HG03025 (cell line): ENCODE measurements around the gene SETBP1.

Experiments
- ATAC-seq: cut with Tn5 transposase; IDR thresholded peaks from one replicate; pipeline ENCODE4 v1.9.1; 2021; ENCODE audit warnings: mild to moderate bottlenecking, moderate library complexity; ENCODE audit not compliant: unreplicated experiment, low FRiP score

SETBP1 gene

GRCh38 chr18:44680273-44681075, at the start of gene SETBP1:
SETBP1 (plus strand) TSS chr18:44680888; CDS start chr18:44701347, 20,459 bp downstream.
- ATAC-seq = no peak

DNA sequence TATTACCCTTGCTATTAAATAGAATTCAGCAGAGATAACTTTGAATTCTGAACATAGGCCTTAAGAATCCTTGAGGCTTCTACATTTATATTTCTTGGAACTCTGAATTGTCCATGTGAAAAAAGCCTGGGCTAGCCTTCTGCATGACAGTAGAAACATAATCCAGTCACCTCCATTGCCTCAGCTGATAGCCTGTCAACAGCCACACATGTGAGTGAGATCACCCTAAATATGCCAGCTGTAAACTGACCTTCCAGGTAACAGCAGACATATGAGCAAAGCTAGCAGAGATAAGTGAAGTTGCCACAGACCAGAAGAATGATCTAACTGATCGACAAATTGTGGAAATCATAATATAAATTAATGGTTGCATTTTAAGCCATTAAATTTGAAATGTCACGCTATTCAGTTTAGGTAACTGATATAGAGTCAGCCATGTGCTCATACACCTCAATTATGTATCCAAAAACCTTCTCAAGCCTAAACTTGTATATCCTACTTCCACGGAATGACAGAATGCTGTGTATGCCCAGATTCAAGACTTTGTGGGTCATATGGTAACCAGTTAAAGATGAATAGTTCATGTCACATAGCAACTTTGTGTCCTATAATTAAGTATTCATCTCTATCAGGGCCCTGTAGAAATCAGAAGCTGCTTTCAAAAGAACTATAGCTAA, 48.1 kb upstream of the SETBP1 start:
- ATAC-seq = no peak

DNA sequence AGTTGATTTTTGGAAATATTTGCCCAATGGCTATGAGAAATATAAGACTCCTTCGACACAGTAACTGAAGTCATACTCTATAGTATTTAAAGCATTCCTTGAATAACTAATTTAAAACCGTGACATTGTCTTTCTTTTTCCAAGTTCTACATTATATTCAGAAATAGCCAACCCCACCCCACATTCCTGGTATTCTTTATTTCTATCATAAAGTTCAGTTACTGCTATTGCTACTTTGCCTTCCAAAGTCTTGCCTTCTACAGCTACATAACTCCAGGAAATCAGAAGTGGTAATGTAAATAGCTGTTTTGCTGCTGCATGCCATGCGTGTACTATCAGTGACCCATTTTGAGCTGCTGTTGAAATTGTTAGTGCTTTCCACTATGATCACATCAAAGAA, 45.1 kb upstream of the SETBP1 start:
- no peak for ATAC-seq

- ATAC-seq = peak; percentile 83
Measured at GRCh38 chr18:44636241-44636640, 44.4 kb upstream of the SETBP1 start.

- ATAC-seq = no peak
Measured at GRCh38 chr18:44637210-44638033, 43.3 kb upstream of the SETBP1 start.

DNA sequence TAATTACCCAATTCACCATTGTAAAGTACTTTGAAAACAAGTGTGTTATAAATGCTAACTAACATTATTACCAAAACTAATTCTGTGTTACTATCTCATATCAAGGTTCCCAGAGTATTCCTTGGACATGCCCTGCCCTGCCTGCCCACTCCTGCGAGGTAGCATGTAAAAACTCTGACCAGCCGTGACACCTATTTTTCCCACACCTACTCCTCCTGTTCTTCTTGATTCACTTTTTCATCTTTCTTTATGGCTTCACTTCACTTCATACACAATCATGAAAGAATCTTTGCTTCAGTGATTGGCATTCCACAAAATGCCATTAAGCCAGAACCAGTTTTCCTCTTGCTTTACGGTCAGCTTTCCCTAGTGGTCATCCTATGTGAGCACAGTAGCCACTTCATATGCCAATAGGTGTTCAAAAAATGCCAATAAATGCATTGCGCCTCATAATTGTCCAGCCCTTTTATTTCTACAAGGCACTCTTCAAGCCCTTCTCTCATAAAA, 42.6 kb upstream of the SETBP1 start:
- no peak for ATAC-seq

- no peak for ATAC-seq
Measured at GRCh38 chr18:44638811-44639210, 41.9 kb upstream of the SETBP1 start.

DNA sequence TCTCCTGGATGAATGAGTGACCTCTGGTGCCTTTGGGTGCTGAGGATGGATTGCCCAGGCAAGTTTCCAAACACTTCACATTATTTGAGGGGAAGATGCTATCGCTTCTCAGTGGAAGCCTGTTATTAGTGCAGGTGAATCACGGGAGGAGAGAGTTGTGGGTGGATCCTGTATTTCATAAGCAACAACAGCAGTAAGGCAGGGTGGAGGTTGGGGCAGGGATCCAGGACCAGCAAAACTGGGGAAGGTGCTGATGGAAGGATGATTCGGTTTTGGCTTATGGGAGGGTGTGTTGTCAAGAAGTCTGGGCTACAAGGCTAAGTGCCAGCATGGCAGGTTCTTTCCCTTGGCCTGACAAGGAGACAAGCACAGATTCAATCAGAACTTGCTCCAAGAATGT, 37.7 kb upstream of the SETBP1 start:
- ATAC-seq = no peak

GRCh38 chr18:44651478-44651877, 29.2 kb upstream of the SETBP1 start:
- ATAC-seq = no peak

- ATAC-seq = no peak
Measured at GRCh38 chr18:44651918-44652572, 28.6 kb upstream of the SETBP1 start.

DNA sequence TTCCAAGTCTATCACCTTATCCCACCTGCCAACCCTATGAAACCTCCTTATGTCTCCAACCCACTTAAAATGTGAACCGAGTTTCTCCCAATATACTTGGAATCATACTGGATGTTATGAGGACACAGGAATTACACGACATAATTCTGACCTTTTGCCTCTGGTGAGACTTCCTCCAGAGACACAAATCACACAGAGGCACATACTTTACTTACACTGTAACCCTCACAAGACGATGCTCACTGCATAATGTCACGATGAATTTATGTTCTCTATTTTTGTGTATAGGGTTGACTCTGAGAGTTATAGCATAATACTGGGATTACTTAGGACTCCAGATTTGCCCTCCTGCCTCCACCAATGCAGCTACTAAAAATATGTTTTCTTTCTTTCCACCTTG, 28.0 kb upstream of the SETBP1 start:
- ATAC-seq = no peak

DNA sequence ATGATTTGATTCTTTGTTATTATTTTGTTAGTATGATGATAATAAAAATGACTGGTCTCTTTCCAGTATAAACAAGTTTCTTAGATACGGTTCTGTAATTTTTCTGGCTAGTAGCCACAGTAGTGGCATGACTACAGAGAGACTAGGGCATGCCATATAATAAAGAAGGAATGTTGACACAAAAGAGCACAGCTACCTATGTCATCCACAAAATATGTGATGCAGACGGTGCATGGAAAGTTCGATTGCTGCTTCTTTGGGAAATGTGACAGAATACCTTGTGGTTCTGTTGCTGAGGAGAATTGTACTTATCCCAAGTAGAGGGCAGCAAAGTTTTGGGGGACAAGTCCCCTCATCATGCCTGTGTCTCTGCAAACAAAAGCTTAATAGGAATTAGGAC, 26.1 kb upstream of the SETBP1 start:
- no peak for ATAC-seq

- ATAC-seq = no peak
Measured at GRCh38 chr18:44655435-44655834, 25.3 kb upstream of the SETBP1 start.

DNA sequence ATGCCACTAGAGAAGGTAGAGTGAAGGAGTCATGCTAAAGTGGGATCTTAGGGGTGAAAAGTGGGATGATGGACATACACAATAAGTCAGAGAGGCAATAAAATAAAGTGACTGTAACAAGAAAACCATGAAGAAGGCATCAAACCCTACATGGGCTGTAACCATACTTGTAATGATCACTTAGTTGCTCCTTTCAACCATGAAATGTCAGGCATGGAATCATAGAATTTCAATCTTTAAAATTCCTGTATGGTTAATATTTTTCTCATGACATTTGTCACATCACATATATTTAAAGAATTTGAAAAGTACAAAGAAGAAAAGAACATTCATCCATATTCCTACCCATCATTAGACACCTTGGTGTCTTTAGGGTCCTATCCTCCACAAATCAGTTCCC, 20.9 kb upstream of the SETBP1 start:
- ATAC-seq = no peak

GRCh38 chr18:44668270-44668975, 12.3 kb upstream of the SETBP1 start:
- no peak for ATAC-seq

DNA sequence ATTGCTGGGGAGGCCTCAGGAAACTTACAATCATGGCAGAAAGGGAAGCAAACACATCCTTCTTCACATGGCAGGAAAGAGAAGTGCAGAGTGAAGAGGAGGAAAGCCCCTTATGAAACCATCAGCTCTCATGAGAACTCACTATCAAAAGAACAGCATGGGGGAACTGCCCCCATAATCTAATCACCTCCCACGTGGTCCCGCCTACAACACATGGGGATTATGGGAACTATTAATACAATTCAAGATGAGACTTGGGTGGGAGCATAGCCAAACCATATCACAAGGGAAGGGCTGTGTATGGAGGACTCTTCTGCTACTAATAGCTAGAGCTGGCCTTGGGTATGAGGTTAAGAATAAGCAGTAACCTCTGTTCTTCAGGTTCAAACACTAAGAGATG, 8.8 kb upstream of the SETBP1 start:
- ATAC-seq = no peak

DNA sequence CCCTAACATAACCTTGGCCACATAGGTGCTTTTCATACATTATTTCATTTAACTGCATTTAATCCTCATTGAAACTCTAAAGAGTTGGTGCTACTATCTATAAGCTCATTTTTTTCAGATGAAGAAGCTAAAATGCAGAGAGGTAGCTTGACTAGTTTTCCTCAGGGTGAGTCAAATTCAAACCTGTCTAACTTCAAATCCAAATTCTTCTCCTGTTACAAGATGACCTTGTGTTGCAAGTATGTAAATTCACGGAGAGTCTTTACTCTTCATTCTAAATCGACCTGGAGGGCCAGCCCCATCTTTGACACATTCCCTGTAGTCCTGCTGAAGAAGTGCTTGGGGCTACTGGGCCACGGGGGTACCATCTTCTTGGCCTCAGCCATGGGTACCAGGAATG, 8.2 kb upstream of the SETBP1 start:
- no peak for ATAC-seq

DNA sequence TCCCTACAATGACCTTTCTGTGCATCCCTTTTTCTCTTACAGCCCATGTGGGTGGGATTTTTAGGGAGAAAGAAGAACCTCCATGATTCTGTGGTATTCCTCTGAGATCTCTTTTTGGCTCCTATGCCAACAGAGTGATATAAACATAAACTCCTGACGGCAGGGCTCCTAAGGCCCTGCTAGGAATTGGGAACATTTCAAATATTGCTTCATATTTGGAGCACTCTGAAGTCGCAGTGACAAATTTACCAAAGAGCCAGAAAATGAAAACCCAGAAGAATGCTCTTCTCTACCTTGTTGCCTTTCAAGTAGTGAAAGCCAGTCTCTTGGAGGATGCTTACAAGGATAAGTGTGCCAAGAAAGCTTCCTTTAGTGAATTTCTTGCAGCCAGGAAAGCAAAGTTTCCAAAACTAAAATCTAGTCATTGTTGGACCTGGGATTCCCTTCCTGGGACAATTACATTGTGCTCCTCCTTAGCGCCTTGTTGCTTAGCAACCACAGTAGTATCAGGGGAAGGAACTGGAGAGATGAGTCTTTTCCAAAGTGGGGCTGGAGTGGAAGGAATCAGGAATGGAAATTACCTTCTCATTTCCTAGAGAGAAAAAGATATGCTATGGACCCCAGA, 7.3 kb upstream of the SETBP1 start:
- no peak for ATAC-seq

DNA sequence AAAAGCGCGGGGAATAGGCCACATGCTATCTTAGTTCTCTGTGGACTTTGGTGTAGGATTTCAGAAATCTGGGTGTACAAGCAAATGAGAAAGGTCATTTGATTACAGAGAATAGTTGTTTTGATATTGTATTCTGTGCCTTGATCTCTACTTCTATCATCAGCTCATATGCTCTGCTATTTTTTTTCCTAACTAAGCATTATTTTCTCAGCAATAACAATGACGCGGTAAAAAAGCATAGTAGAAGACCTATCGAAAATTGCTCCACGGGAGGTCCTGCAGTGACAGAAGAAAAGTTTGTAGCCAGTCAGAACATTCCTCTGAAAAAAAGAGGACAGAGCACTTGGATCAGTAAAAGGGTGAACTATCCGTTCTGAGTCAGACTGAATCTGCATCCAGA, 2.8 kb upstream of the SETBP1 start:
- no peak for ATAC-seq

DNA sequence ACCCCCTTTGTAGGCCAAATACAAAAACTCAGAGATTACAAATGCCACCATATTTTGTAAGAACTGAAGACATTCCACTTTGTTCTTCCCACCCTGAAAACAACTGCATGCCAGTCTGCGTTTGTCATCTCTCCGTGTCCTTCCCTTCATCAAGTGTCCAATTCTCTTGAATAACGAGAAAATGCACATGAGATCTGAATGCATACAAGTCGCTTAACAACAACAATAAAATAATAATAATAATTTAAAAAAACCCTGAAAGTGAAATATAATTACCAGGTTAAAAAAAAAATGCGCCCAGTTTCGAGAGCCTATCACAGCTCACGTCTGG, 2.0 kb upstream of the SETBP1 start:
- no peak for ATAC-seq
